Keratinocyte (primary cell): ENCODE results near the gene ALK.

Experiments used
- CTCF ChIP-seq, 3 experiments: IDR thresholded peaks in 1 of 3; conservative IDR thresholded peaks in 1 of 3; optimal IDR thresholded peaks in 1 of 3; 2 replicates in 2 of 3; 3 replicates in 1 of 3; pipeline versions ENCODE3 to v1.5.1; 2011; ENCODE audit warnings: low read length in 3 of 3, mild to moderate bottlenecking in 3 of 3, moderate library complexity in 2 of 3, control low read depth in 1 of 3, inconsistent platforms in 1 of 3; ENCODE audit not compliant: insufficient read depth in 2 of 3; ENCODE audit errors: extremely low read depth in 1 of 3
- EZH2 ChIP-seq: IDR thresholded peaks from one replicate; pipeline ENCODE4 v1.6.1; 2012; ENCODE audit warnings: inconsistent platforms, mild to moderate bottlenecking, low read length, moderate library complexity

GRCh38 chr2:29182920-29183319 is 738.5 kb downstream of the ALK start:
- TF ChIP-seq CTCF (optimal IDR thresholded peaks at IDR 0.05 in 1 of 3, IDR thresholded peaks at IDR 0.05 in 1 of 3, conservative IDR thresholded peaks at IDR 0.05 in 1 of 3; ENCODE audit: extremely low read depth in 1 of 3, insufficient read depth in 2 of 3, low read length in 3 of 3) (no peak), EZH2 (no peak)
